MM.1S (cell line): ENCODE data around the gene AQP1.

Experiments used
- DNase-seq: peaks from one replicate; pipeline ENCODE4 v3.0.0-alpha.2; 2015
- H2AFZ ChIP-seq: fragments of 300-600 bp; sonication (generic); 2 replicates; pipeline ENCODE4 v1.6.0; 2016; ENCODE audit warnings: antibody characterized with exemption, low read length
- H3F3A ChIP-seq: fragments of 300-600 bp; sonication (generic); 2 replicates; pipeline ENCODE4 v1.6.1; 2016; ENCODE audit warnings: mild to moderate bottlenecking, antibody characterized with exemption, low read length, moderate library complexity, mixed read lengths; ENCODE audit not compliant: insufficient read depth
- H3K27ac ChIP-seq: fragments of 300-600 bp; sonication (generic); 2 replicates; pipeline ENCODE4 v1.5.1; 2016; ENCODE audit warnings: mild to moderate bottlenecking, low read length
- H3K27me3 ChIP-seq: fragments of 300-600 bp; sonication (generic); replicated peaks from 2 replicates; pipeline ENCODE4 v1.6.0; 2016; ENCODE audit warnings: low read length; ENCODE audit not compliant: insufficient read depth
- H3K36me3 ChIP-seq: fragments of 300-600 bp; sonication (generic); replicated peaks from 2 replicates; pipeline ENCODE4 v1.6.1; 2016; ENCODE audit warnings: mild to moderate bottlenecking, low read length, mixed read lengths; ENCODE audit not compliant: insufficient read depth
- H3K4me1 ChIP-seq: fragments of 300-600 bp; sonication (generic); 2 replicates; pipeline ENCODE4 v1.6.1; 2016; ENCODE audit warnings: low read length, mixed read lengths
- H3K4me2 ChIP-seq: fragments of 300-600 bp; sonication (generic); 2 replicates; pipeline ENCODE4 v1.6.0; 2016; ENCODE audit warnings: low read depth, low read length
- H3K4me3 ChIP-seq: fragments of 300-600 bp; sonication (generic); 2 replicates; pipeline ENCODE4 v1.5.1; 2016; ENCODE audit warnings: low read length, mixed read lengths
- H3K79me2 ChIP-seq: fragments of 300-600 bp; sonication (generic); 2 replicates; pipeline ENCODE4 v1.6.1; 2016; ENCODE audit warnings: mixed run types, low read length, mixed read lengths
- H3K9ac ChIP-seq: fragments of 300-600 bp; sonication (generic); 2 replicates; pipeline ENCODE4 v1.6.1; 2016; ENCODE audit warnings: low read length, mixed read lengths
- H3K9me2 ChIP-seq: fragments of 300-600 bp; sonication (generic); replicated peaks from 2 replicates; pipeline ENCODE4 v1.6.1; 2016; ENCODE audit warnings: mild to moderate bottlenecking, low read length, mixed read lengths; ENCODE audit not compliant: insufficient read depth
- H3K9me3 ChIP-seq: fragments of 300-600 bp; sonication (generic); replicated peaks from 2 replicates; pipeline ENCODE4 v1.6.1; 2016; ENCODE audit warnings: mild to moderate bottlenecking, low read length, mixed read lengths; ENCODE audit not compliant: insufficient read depth
- H4K20me1 ChIP-seq: fragments of 300-600 bp; sonication (generic); 2 replicates; pipeline ENCODE4 v1.6.1; 2016; ENCODE audit warnings: mild to moderate bottlenecking, low read length, moderate library complexity, mixed read lengths; ENCODE audit not compliant: insufficient read depth
- CTCF ChIP-seq: fragments of 300-600 bp; sonication (generic); IDR thresholded peaks from 2 replicates; pipeline ENCODE4 v1.5.1; 2016; ENCODE audit warnings: antibody characterized with exemption, low read length, mixed read lengths
- EZH2 ChIP-seq: fragments of 300-600 bp; sonication (generic); optimal IDR thresholded peaks from 2 replicates; pipeline ENCODE3; 2017; ENCODE audit warnings: low read depth, mild to moderate bottlenecking, antibody characterized with exemption, low read length, mixed read lengths
- EZH2phosphoT487 ChIP-seq: fragments of 300-600 bp; sonication (generic); IDR thresholded peaks from 2 replicates; pipeline ENCODE4 v1.6.1; 2018; ENCODE audit warnings: antibody characterized with exemption, low read length

The AQP1 gene

GRCh38 chr7:30934225-30934624 is 22.6 kb downstream of the AQP1 start:
- no peaks in the 10 kb centered on the region for H3K4me1 ChIP-seq
- no peaks in the 10 kb centered on the region for H3K27me3 ChIP-seq
- H3K9me3 ChIP-seq = no peaks in the 10 kb centered on the region
- H3K4me2 ChIP-seq = no peak overlapping the region
- no peaks in the 10 kb centered on the region for H3K9me2 ChIP-seq
- H3F3A ChIP-seq = no peaks in the 10 kb centered on the region
- no peaks in the 10 kb centered on the region for H3K79me2 ChIP-seq
- no peaks in the 10 kb centered on the region for H3K36me3 ChIP-seq
- no peak for DNase-seq
- no peaks in the 10 kb centered on the region for H4K20me1 ChIP-seq
- no peak overlapping the region for H3K27ac ChIP-seq
- H3K9ac ChIP-seq = no peak overlapping the region
- TF ChIP-seq EZH2 (no peak), CTCF (no peak), EZH2phosphoT487 (no peak)
- no peak overlapping the region for H2AFZ ChIP-seq
- no peak overlapping the region for H3K4me3 ChIP-seq

- Histone ChIP-seq H4K20me1 (no peaks in the 10 kb centered on the region), H3K9ac (no peak overlapping the region)
- no peak for DNase-seq
Observed at GRCh38 chr7:30934732-30935568, 23.3 kb downstream of the AQP1 start.

GRCh38 chr7:30935569-30935877 is 23.9 kb downstream of the AQP1 start:
- H3K4me2 ChIP-seq = no peak overlapping the region
- H3K9me3 ChIP-seq = no peaks in the 10 kb centered on the region
- TF ChIP-seq EZH2 = no peak
- TF ChIP-seq CTCF = no peak
- no peak for TF ChIP-seq EZH2phosphoT487
- H3K9ac ChIP-seq = no peak overlapping the region
- no peaks in the 10 kb centered on the region for H3K36me3 ChIP-seq
- no peak overlapping the region for H3K4me3 ChIP-seq
- no peaks in the 10 kb centered on the region for H3F3A ChIP-seq
- H2AFZ ChIP-seq = no peak overlapping the region
- H3K9me2 ChIP-seq = no peaks in the 10 kb centered on the region
- DNase-seq = no peak
- H3K27ac ChIP-seq = no peak overlapping the region
- no peaks in the 10 kb centered on the region for H3K27me3 ChIP-seq
- H4K20me1 ChIP-seq = no peaks in the 10 kb centered on the region
- H3K79me2 ChIP-seq = no peaks in the 10 kb centered on the region
- no peaks in the 10 kb centered on the region for H3K4me1 ChIP-seq

More at GRCh38 chr7:30934732-30935568, 23.3 kb downstream of the AQP1 start:
- Histone ChIP-seq H3K4me3 (no peak overlapping the region), H3K4me2 (no peak overlapping the region), H3K9me3 (no peaks in the 10 kb centered on the region), H3K27me3 (no peaks in the 10 kb centered on the region), H3K79me2 (no peaks in the 10 kb centered on the region), H3K4me1 (no peaks in the 10 kb centered on the region), H3K27ac (no peak overlapping the region), H3F3A (no peaks in the 10 kb centered on the region), H3K9me2 (no peaks in the 10 kb centered on the region), H2AFZ (no peak overlapping the region), H3K36me3 (no peaks in the 10 kb centered on the region)
- no peak for TF ChIP-seq CTCF
- TF ChIP-seq EZH2phosphoT487 = no peak
- no peak for TF ChIP-seq EZH2
